B cell (primary cell): Measurements from ENCODE around the gene KRTAP20-3.

Experiments
- EZH2 ChIP-seq: IDR thresholded peaks from 2 replicates; pipeline ENCODE4 v1.6.1; 2012; ENCODE audit warnings: borderline replicate concordance, low read depth, mild to moderate bottlenecking, moderate library complexity, low read length; ENCODE audit not compliant: insufficient read depth, poor library complexity, severe bottlenecking
- TF ChIP-seq, protein P1 (sequence below): fragments of 200-600 bp; IDR thresholded peaks from one replicate; pipeline ENCODE4 v1.8.0; 2022; ENCODE audit warnings: antibody characterized with exemption, mild to moderate bottlenecking

DNA sequence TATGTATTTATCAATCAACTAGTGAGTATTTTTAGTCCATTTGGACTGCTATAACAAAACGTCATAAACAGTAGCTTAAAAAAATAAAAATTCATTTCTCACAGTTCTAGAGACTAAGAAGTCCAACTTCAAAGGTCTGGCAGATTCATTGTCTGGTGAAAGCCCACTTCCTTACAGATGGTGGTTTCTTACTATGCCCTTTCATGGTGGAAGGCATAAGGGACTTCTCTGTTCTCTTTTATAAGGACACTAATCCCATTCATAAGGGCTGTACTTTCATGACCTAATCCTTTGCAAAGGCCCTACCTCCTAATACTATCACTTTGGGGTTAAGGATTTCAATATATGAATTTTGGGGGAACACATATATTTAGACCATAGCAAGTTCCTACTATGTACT lies 37.9 kb downstream of the KRTAP20-3 start:
- TF ChIP-seq, protein P1, sequence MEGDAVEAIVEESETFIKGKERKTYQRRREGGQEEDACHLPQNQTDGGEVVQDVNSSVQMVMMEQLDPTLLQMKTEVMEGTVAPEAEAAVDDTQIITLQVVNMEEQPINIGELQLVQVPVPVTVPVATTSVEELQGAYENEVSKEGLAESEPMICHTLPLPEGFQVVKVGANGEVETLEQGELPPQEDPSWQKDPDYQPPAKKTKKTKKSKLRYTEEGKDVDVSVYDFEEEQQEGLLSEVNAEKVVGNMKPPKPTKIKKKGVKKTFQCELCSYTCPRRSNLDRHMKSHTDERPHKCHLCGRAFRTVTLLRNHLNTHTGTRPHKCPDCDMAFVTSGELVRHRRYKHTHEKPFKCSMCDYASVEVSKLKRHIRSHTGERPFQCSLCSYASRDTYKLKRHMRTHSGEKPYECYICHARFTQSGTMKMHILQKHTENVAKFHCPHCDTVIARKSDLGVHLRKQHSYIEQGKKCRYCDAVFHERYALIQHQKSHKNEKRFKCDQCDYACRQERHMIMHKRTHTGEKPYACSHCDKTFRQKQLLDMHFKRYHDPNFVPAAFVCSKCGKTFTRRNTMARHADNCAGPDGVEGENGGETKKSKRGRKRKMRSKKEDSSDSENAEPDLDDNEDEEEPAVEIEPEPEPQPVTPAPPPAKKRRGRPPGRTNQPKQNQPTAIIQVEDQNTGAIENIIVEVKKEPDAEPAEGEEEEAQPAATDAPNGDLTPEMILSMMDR, result no peak
- no peak for TF ChIP-seq EZH2
